Neural progenitor cell (in vitro differentiated cells): Measurements from ENCODE around the gene JPT2.

ENCODE experiments used
- EZH2 ChIP-seq: fragments of 200-600 bp; sonication (generic); IDR thresholded peaks from 2 replicates; pipeline ENCODE4 v1.6.1; 2017; ENCODE audit warnings: antibody characterized with exemption, mild to moderate bottlenecking, moderate library complexity
- EZH2phosphoT487 ChIP-seq: fragments of 200-600 bp; sonication (generic); IDR thresholded peaks from 2 replicates; pipeline ENCODE4 v1.6.1; 2017; ENCODE audit warnings: antibody characterized with exemption
- TF ChIP-seq, protein P1 (sequence below): fragments of 200-600 bp; sonication (generic); IDR thresholded peaks from 2 replicates; pipeline ENCODE4 v1.5.1; 2017; ENCODE audit warnings: antibody characterized with exemption, mild to moderate bottlenecking

DNA sequence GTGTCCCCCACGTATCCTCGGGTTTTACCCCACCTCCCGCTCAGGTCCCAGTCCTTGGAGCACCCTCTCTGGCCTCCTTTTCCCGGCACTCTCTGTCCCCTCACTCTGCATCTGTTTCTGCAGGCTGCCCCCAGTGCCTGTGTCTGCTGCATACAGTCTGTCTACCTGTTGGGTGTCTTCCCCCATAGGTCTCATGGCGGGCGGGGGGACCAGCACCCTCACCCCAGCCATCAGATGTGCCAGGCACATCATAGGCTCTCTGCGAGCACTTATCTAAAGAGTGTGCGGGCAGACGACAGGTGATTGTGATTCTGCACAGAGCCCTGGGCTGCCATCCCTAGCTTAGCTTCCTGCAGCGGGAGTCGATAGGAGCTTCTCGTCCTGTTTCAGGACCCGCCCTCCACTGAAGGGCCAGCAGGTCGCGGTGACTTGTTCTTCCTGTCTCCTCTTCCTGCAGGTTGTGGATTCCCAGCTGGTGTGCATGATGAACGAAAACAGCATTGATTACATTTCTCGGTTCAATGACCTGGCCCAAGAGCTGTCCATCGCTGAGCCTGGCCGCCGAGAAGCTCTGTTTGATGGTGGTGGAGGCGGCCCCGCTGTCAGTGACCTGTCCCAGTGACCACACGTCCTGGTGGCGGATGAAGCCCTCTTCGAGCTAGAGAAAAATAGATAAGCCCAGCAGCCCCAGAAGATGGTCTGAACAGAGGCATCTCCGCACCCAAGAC, 4.5 kb upstream of the JPT2 start:
- TF ChIP-seq, protein P1, sequence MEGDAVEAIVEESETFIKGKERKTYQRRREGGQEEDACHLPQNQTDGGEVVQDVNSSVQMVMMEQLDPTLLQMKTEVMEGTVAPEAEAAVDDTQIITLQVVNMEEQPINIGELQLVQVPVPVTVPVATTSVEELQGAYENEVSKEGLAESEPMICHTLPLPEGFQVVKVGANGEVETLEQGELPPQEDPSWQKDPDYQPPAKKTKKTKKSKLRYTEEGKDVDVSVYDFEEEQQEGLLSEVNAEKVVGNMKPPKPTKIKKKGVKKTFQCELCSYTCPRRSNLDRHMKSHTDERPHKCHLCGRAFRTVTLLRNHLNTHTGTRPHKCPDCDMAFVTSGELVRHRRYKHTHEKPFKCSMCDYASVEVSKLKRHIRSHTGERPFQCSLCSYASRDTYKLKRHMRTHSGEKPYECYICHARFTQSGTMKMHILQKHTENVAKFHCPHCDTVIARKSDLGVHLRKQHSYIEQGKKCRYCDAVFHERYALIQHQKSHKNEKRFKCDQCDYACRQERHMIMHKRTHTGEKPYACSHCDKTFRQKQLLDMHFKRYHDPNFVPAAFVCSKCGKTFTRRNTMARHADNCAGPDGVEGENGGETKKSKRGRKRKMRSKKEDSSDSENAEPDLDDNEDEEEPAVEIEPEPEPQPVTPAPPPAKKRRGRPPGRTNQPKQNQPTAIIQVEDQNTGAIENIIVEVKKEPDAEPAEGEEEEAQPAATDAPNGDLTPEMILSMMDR: no peak
- TF ChIP-seq EZH2 (no peak), EZH2phosphoT487 (no peak)
